Right lobe of liver (tissue), 6 donors: ENCODE data around the gene ZER1. TPM values are rescaled to one million over a fixed set of nuclear protein-coding genes. Genes with fewer than 3 reads are reported as not detected.

ENCODE experiments used
- ATAC-seq, 4 donors: fragments of 200-7000 bp; cut with Tn5 transposase; one replicate each; pipeline ENCODE4 v1.9.1; 2020; ENCODE audit warnings: mild to moderate bottlenecking in 4 of 4, moderate library complexity in 4 of 4
- DNase-seq, 3 donors: peaks; one replicate each; pipeline ENCODE4 v3.0.0-alpha.2; 2020
- H3K27ac ChIP-seq, 3 donors: fragments of 200-600 bp; one replicate each; pipeline ENCODE4 v1.8.0; 2022
- H3K27me3 ChIP-seq, 2 donors: fragments of 200-600 bp; one replicate each; pipeline ENCODE4 v1.8.0; 2022
- H3K36me3 ChIP-seq, 4 donors: fragments of 200-600 bp; sonication (generic) in 1 of 4; one replicate each; pipeline versions ENCODE4 v1.5.1 to v1.8.0; 2017 to 2022; ENCODE audit warnings: control low read depth in 1 of 4
- H3K4me1 ChIP-seq, 4 donors: fragments of 200-600 bp; sonication (generic) in 1 of 4; one replicate each; pipeline versions ENCODE4 v1.5.1 to v1.8.0; 2017 to 2022; ENCODE audit warnings: control low read depth in 1 of 4
- H3K4me3 ChIP-seq, 3 donors: fragments of 200-600 bp; one replicate each; pipeline ENCODE4 v1.8.0; 2022
- H3K9me3 ChIP-seq, 4 donors: fragments of 200-600 bp; sonication (generic) in 1 of 4; one replicate each; pipeline versions ENCODE4 v1.5.1 to v1.8.0; 2017 to 2022; ENCODE audit warnings: control low read depth in 1 of 4
- CTCF ChIP-seq, 4 donors: fragments of 200-600 bp in 3 of 4; fragments of 450-650 bp in 1 of 4; IDR thresholded peaks; one replicate each; pipeline versions ENCODE4 v1.5.1 to v1.8.0; 2016 to 2022; ENCODE audit warnings: antibody characterized with exemption in 4 of 4, mild to moderate bottlenecking in 2 of 4
- POLR2A ChIP-seq: fragments of 450-650 bp; IDR thresholded peaks from one replicate; pipeline ENCODE4 v1.6.1; 2017; ENCODE audit warnings: antibody characterized with exemption, mild to moderate bottlenecking
- WGBS: methylation state at CpG from one replicate; pipeline ENCODE4 v1.1.6; 2018; ENCODE audit warnings: low coverage, low lambda C conversion rate; ENCODE audit not compliant: insufficient coverage; ENCODE audit errors: missing lambda C conversion rate; 5-methylcytosine and 5-hydroxymethylcytosine counted together
- intact Hi-C, 2 donors: fragments of 100-400 bp; cut with DNase I; formaldehyde crosslinking; loops; one replicate each; pipeline versions ENCODE4 v1.11.2 to v1.14.1; 2022
- total RNA-seq, 6 experiments: library from RNA; depleted of rRNA in 2 of 6; stranded (reverse); fragments of >200 nt in 2 of 6; fragmentation: NEBNext Ultra II Directional in 3 of 6; extraction: Animal tissue kit (Norgen Biotek cat#: 25700) in 3 of 6; gene quantifications; one replicate each; pipeline versions ENCODE4 v1.1.0 to v1.2.4, GENCODE V29; 2016 to 2023
- donor health status: DM: no; HTN: yes; CAD: no.
- donor health status: DM: no; HTN: no; CAD: no.
- donor health status: DM: no; HTN: no; CAD: no.
- donor health status: DM: no; HTN: yes; CAD: no.
- donor health status: DM: no; HTN: yes; CAD: no.

Gene ZER1
- total RNA-seq, 6 experiments from 2014 or later: 13.4 to 21.8 (median 16.0) TPM

- DNase-seq: no peak
- Histone ChIP-seq H3K36me3 (no peaks in the 10 kb centered on the region), H3K27ac (no peak overlapping the region), H3K4me3 (no peak overlapping the region), H3K27me3 (no peaks in the 10 kb centered on the region), H3K4me1 (peaks cover 0 to 40% (median 19%) of the 10 kb centered on the region in 4 donors), H3K9me3 (no peaks in the 10 kb centered on the region)
- TF ChIP-seq CTCF (IDR thresholded peaks at IDR 0.05) (no peak), POLR2A (no peak)
- no peak for ATAC-seq
- intact Hi-C loops: no loop called here
- 77% methylated on average over 3 of the region's 6 CpGs for WGBS
Observed at GRCh38 chr9:128768606-128769005, 3.1 kb downstream of the ZER1 start.

GRCh38 chr9:128765499-128765898, 6.2 kb downstream of the ZER1 start:
- peak overlapping the region in 2 of 3 donors; percentile 14 to 22 for H3K4me3 ChIP-seq
- no peaks in the 10 kb centered on the region for H3K9me3 ChIP-seq
- peaks cover 0 to 64% (median 31%) of the 10 kb centered on the region in 4 donors for H3K4me1 ChIP-seq
- H3K27ac ChIP-seq: peak overlapping the region in 2 of 3 donors; percentile 54 to 69
- ATAC-seq (peak; percentile 69 to 83 (median 75)), DNase-seq (peak in 1 of 3 donors; percentile 72)
- H3K36me3 ChIP-seq: no peaks in the 10 kb centered on the region
- H3K27me3 ChIP-seq: no peaks in the 10 kb centered on the region
- no peak for TF ChIP-seq CTCF (IDR thresholded peaks at IDR 0.05)
- WGBS: 35% methylated on average over 3 of the region's 3 CpGs
- intact Hi-C loops: no loop called here

- no peaks in the 10 kb centered on the region for H3K9me3 ChIP-seq
- peak overlapping the region in 2 of 3 donors; percentile 90 to 97 for H3K27ac ChIP-seq
- no peak for TF ChIP-seq CTCF (IDR thresholded peaks at IDR 0.05)
- no peak for TF ChIP-seq POLR2A
- ATAC-seq: no peak
- WGBS: 100% methylated on average over 1 of the region's 6 CpGs
- no peak overlapping the region for H3K4me3 ChIP-seq
- intact Hi-C loops: no loop called here
- H3K4me1 ChIP-seq: peaks cover 0 to 60% (median 28%) of the 10 kb centered on the region in 4 donors
- H3K36me3 ChIP-seq: no peaks in the 10 kb centered on the region
- no peak for DNase-seq
- no peaks in the 10 kb centered on the region for H3K27me3 ChIP-seq
Observed at GRCh38 chr9:128764361-128764760, 7.4 kb downstream of the ZER1 start.

GRCh38 chr9:128762671-128763449, 8.9 kb downstream of the ZER1 start:
- ATAC-seq (peak; percentile 79 to 86 (median 84)), DNase-seq (peak; percentile 64 to 83 (median 78))
- Histone ChIP-seq H3K36me3 (no peaks in the 10 kb centered on the region), H3K4me1 (peaks cover 0 to 60% (median 28%) of the 10 kb centered on the region in 4 donors), H3K4me3 (no peak overlapping the region), H3K27me3 (no peaks in the 10 kb centered on the region), H3K27ac (peak overlapping the region; percentile 84 to 97 (median 90)), H3K9me3 (no peaks in the 10 kb centered on the region)
- intact Hi-C loops: no loop called here
- 42% methylated on average over 8 of the region's 9 CpGs for WGBS
- TF ChIP-seq CTCF (IDR thresholded peaks at IDR 0.05): no peak
- TF ChIP-seq POLR2A: peak; percentile 63
